HEK293 (cell line): ENCODE measurements around the gene UAP1.

Experiments used
- CTCF ChIP-seq: fragments of 450-650 bp; formaldehyde crosslinking; IDR thresholded peaks from 2 replicates; pipeline ENCODE4 v1.5.1; 2016; ENCODE audit warnings: missing biosample characterization, missing genetic modification characterization
- ZBTB21 ChIP-seq: fragments of 450-650 bp; formaldehyde crosslinking; IDR thresholded peaks from 2 replicates; pipeline ENCODE4 v1.5.1; 2017; ENCODE audit warnings: missing biosample characterization, missing genetic modification characterization
- ZNF335 ChIP-seq: fragments of 450-650 bp; formaldehyde crosslinking; conservative IDR thresholded peaks from 2 replicates; pipeline ENCODE4 v1.5.1; 2016; ENCODE audit warnings: missing biosample characterization, missing genetic modification characterization
- ZNF501 ChIP-seq: fragments of 450-650 bp; formaldehyde crosslinking; IDR thresholded peaks from 2 replicates; pipeline ENCODE4 v1.5.1; 2016; ENCODE audit warnings: missing biosample characterization, missing genetic modification characterization
- ZNF707 ChIP-seq: fragments of 450-650 bp; formaldehyde crosslinking; IDR thresholded peaks from 2 replicates; pipeline ENCODE4 v1.5.1; 2016; ENCODE audit warnings: missing biosample characterization, missing genetic modification characterization

- TF ChIP-seq CTCF (tag by site-specific recombination) (no peak), ZBTB21 (no peak), ZNF707 (tag by site-specific recombination) (no peak), ZNF501 (no peak), ZNF335 (tag by site-specific recombination) (no peak)
Measured at GRCh38 chr1:162629651-162630050, 68.1 kb downstream of the UAP1 start.
